Cardiac septum (tissue), 1 donor: ENCODE data around the gene RCOR3. TPM values are rescaled to one million over a fixed set of nuclear protein-coding genes. Genes with fewer than 3 reads are reported as not detected.
"Not testable (repeated sequence)": the region's sequence is repeated elsewhere in the genome, so short reads cannot be mapped to it uniquely, and the experiment has no call there.

Experiments
- DNase-seq: peaks from one replicate; pipeline ENCODE4 v3.0.0-alpha.2; 2020; ENCODE audit warnings: low spot score
- intact Hi-C: fragments of 100-400 bp; cut with DNase I; formaldehyde crosslinking; loops from one replicate; pipeline ENCODE4 v1.14.0; 2022
- total RNA-seq: library from RNA; stranded (reverse); fragmentation: NEBNext Ultra II Directional; extraction: Animal tissue kit (Norgen Biotek cat#: 25700); gene quantifications from one replicate; pipeline ENCODE4 v1.2.1, GENCODE V29; 2021
- donor health status: DM: no; HTN: no; CAD: no.

The RCOR3 gene
- total RNA-seq, 1 donor from 2014 or later: 58.2 TPM

- no peak for DNase-seq
- intact Hi-C loops: no loop called here
Observed at GRCh38 chr1:211335522-211336157, 76.5 kb downstream of the RCOR3 start.

- no peak for DNase-seq
- intact Hi-C loops: no loop called here
Observed at GRCh38 chr1:211336161-211336560, 77.0 kb downstream of the RCOR3 start.

- DNase-seq: no peak
Observed at GRCh38 chr1:211336775-211337174, 77.6 kb downstream of the RCOR3 start.

GRCh38 chr1:211337430-211338223, 78.5 kb downstream of the RCOR3 start:
- intact Hi-C loops: no loop called here
- DNase-seq: no peak

More at GRCh38 chr1:211336775-211337174, 77.6 kb downstream of the RCOR3 start:
- intact Hi-C loops: no loop called here

GRCh38 chr1:211338224-211338620, 79.1 kb downstream of the RCOR3 start:
- no peak for DNase-seq
- intact Hi-C loops: no loop called here

GRCh38 chr1:211339631-211340041, 80.5 kb downstream of the RCOR3 start:
- DNase-seq: no peak
- intact Hi-C loops: no loop called here

- intact Hi-C loops: no loop called here
- DNase-seq: no peak
Observed at GRCh38 chr1:211340622-211341507, 81.7 kb downstream of the RCOR3 start.

GRCh38 chr1:211341999-211342398, 82.8 kb downstream of the RCOR3 start:
- intact Hi-C loops: no loop called here
- DNase-seq: no peak

GRCh38 chr1:211343607-211344006, 84.4 kb downstream of the RCOR3 start:
- intact Hi-C loops: no loop called here
- DNase-seq: no peak

- intact Hi-C loops: no loop called here
- no peak for DNase-seq
Observed at GRCh38 chr1:211344152-211344618, 85.0 kb downstream of the RCOR3 start.

GRCh38 chr1:211345719-211346118, 86.6 kb downstream of the RCOR3 start:
- DNase-seq: no peak
- intact Hi-C loops: no loop called here

- intact Hi-C loops: no loop called here
- no peak for DNase-seq
Observed at GRCh38 chr1:211347077-211347844, 88.1 kb downstream of the RCOR3 start.

- no peak for DNase-seq
- intact Hi-C loops: no loop called here
Observed at GRCh38 chr1:211348547-211348946, 89.4 kb downstream of the RCOR3 start.

GRCh38 chr1:211349741-211350140, 90.6 kb downstream of the RCOR3 start:
- intact Hi-C loops: no loop called here
- no peak for DNase-seq

- DNase-seq, intact Hi-C loops: not testable (repeated sequence)
Observed at GRCh38 chr1:211352055-211352454, 92.9 kb downstream of the RCOR3 start.

GRCh38 chr1:211352465-211352864, 93.3 kb downstream of the RCOR3 start:
- intact Hi-C loops: no loop called here

GRCh38 chr1:211352985-211353515, 93.9 kb downstream of the RCOR3 start:
- intact Hi-C loops: no loop called here
- no peak for DNase-seq

More at GRCh38 chr1:211352465-211352864, 93.3 kb downstream of the RCOR3 start:
- DNase-seq: no peak

- no peak for DNase-seq
- intact Hi-C loops: no loop called here
Observed at GRCh38 chr1:211353562-211354212, 94.5 kb downstream of the RCOR3 start.

GRCh38 chr1:211355873-211356272, 96.7 kb downstream of the RCOR3 start:
- DNase-seq: no peak
- intact Hi-C loops: no loop called here
